AG04450 (cell line): ENCODE results near the gene TPRX1. TPM values are rescaled to one million over a fixed set of nuclear protein-coding genes. Genes with fewer than 3 reads are reported as not detected.

Source experiments
- CTCF ChIA-PET: fragments of 300-600, 350-600 bp; formaldehyde crosslinking; extraction: SDS; loops from one replicate; lab custom pipeline; 2022; ENCODE audit warnings: antibody characterized with exemption, inconsistent platforms; lab: Charles Lee
- POLR2A ChIA-PET: fragments of 350-600 bp; formaldehyde crosslinking; extraction: SDS; loops from one replicate; lab custom pipeline; 2021; ENCODE audit warnings: antibody characterized with exemption, inconsistent platforms; lab: Yijun Ruan, JAX
- DNase-seq: peaks from one replicate; pipeline ENCODE4 v3.0.0-alpha.2; 2011; ENCODE audit warnings: low read depth, low spot score
- H3K27ac ChIP-seq: one replicate; pipeline ENCODE4 v1.5.1; 2012; ENCODE audit warnings: low read depth, low read length, control low read depth
- H3K27me3 ChIP-seq: one replicate; pipeline ENCODE4 v1.6.0; 2012; ENCODE audit warnings: low read length; ENCODE audit not compliant: control insufficient read depth, insufficient read depth
- H3K4me3 ChIP-seq: 2 replicates; pipeline ENCODE4 v1.5.1; 2011; ENCODE audit warnings: mild to moderate bottlenecking, low read depth, low read length, control low read depth
- H3K9me3 ChIP-seq: 2 replicates; pipeline ENCODE4 v1.5.1; 2012; ENCODE audit warnings: low read length; ENCODE audit not compliant: control insufficient read depth, insufficient read depth
- CTCF ChIP-seq: IDR thresholded peaks from 2 replicates; pipeline ENCODE4 v1.5.1; 2011; ENCODE audit warnings: low read depth, low read length, control low read depth, inconsistent platforms
- polyA plus RNA-seq: library from polyadenylated mRNA; depleted of rRNA; stranded (reverse); fragments of >200 nt; gene quantifications from 2 replicates; pipeline ENCODE4 v1.2.3, GENCODE V29; 2011

Gene TPRX1
- polyA plus RNA-seq, 1 experiment, result not detected

DNA sequence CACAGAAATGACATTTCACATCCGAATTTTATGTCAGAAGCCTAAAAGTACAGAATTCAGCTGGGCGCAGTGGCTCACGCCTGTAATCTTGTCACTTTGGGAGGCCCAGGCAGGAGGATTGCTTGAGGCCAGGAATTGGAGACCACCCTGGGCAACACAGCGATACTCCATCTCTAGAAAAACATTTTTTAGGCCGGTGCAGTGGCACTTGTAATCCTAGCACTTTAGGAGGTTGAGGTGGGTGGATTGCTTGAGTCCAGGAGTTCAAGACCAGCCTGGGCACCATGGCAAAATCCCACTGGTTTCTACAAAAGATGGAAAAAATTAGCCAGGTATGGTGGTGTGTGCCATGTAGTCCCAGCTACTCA lies 43.7 kb downstream of the TPRX1 start:
- Histone ChIP-seq H3K27ac (no peak overlapping the region), H3K9me3 (no peaks in the 10 kb centered on the region; the same call in 1 of the 2 replicates), H3K4me3 (no peak overlapping the region), H3K27me3 (no peaks in the 10 kb centered on the region)
- DNase-seq, result no peak
- ChIA-PET CTCF (no interaction called here), POLR2A (no interaction called here)
- no peak for TF ChIP-seq CTCF

- H3K27ac ChIP-seq, result no peak overlapping the region
- no peaks in the 10 kb centered on the region for H3K27me3 ChIP-seq
- ChIA-PET CTCF (no interaction called here), POLR2A (no interaction called here)
- no peaks in the 10 kb centered on the region; the same call in 1 of the 2 replicates for H3K9me3 ChIP-seq
- no peak overlapping the region for H3K4me3 ChIP-seq
- TF ChIP-seq CTCF, result no peak
- no peak for DNase-seq
These were observed 45.9 kb downstream of the TPRX1 start for GRCh38 chr19:47758443-47758804.

GRCh38 chr19:47757617-47758442 lies 46.5 kb downstream of the TPRX1 start:
- ChIA-PET POLR2A (interaction anchor here (0.6 kb wide), 1 partner anchor 44 kb away, joined by 4 read pairs; no protein-coding TSS in a partner anchor), CTCF (no interaction called here)
- no peak overlapping the region for H3K4me3 ChIP-seq
- no peak for TF ChIP-seq CTCF
- no peaks in the 10 kb centered on the region for H3K27me3 ChIP-seq
- DNase-seq, result no peak
- no peak overlapping the region for H3K27ac ChIP-seq
- H3K9me3 ChIP-seq, result no peaks in the 10 kb centered on the region; the same call in 1 of the 2 replicates

GRCh38 chr19:47756953-47757608 lies 47.3 kb downstream of the TPRX1 start:
- no peak for TF ChIP-seq CTCF
- no peak overlapping the region for H3K4me3 ChIP-seq
- POLR2A ChIA-PET, result interaction anchor here (0.6 to 1.4 kb wide), 2 partner anchors 11 to 43 kb away, joined by 4 read pairs; no protein-coding TSS in a partner anchor
- CTCF ChIA-PET, result interaction anchor here (1.1 to 1.7 kb wide), 3 partner anchors 8 to 44 kb away, joined by 3 to 7 read pairs (median 3); partner anchors contain the start of gene EHD2
- DNase-seq, result no peak
- no peaks in the 10 kb centered on the region; the same call in 1 of the 2 replicates for H3K9me3 ChIP-seq
- H3K27me3 ChIP-seq, result no peaks in the 10 kb centered on the region
- H3K27ac ChIP-seq, result no peak overlapping the region

- TF ChIP-seq CTCF, result no peak
- no peak overlapping the region for H3K4me3 ChIP-seq
- DNase-seq, result no peak
- no peak overlapping the region for H3K27ac ChIP-seq
- POLR2A ChIA-PET, result interaction anchor here (1.4 kb wide), 1 partner anchor 10 kb away, joined by 4 read pairs; no protein-coding TSS in a partner anchor
- CTCF ChIA-PET, result interaction anchor here (1.1 to 1.7 kb wide), 3 partner anchors 9 to 44 kb away, joined by 3 to 7 read pairs (median 3); partner anchors contain the start of gene EHD2
- no peaks in the 10 kb centered on the region; the same call in 1 of the 2 replicates for H3K9me3 ChIP-seq
- H3K27me3 ChIP-seq, result no peaks in the 10 kb centered on the region
These were observed 47.8 kb downstream of the TPRX1 start for GRCh38 chr19:47756627-47756929.
